IPS-15b (cell line): ENCODE measurements around the gene ENO4.
A peak's percentile ranks its signal among the peaks of the same experiment; 100 is the strongest.

Experiments
- H3K27me3 ChIP-seq: one replicate; pipeline ENCODE4 v1.6.1; 2013; ENCODE audit warnings: low read length; ENCODE audit not compliant: control insufficient read depth, insufficient read depth
- H3K36me3 ChIP-seq: one replicate; pipeline ENCODE4 v1.6.1; 2013; ENCODE audit warnings: low read length; ENCODE audit not compliant: control insufficient read depth, insufficient read depth
- H3K4me1 ChIP-seq: one replicate; pipeline ENCODE4 v1.6.1; 2013; ENCODE audit warnings: mild to moderate bottlenecking, low read length; ENCODE audit not compliant: control insufficient read depth, insufficient read depth
- H3K4me3 ChIP-seq: one replicate; pipeline ENCODE4 v1.5.1; 2013; ENCODE audit warnings: low read depth, low read length
- H3K9ac ChIP-seq: one replicate; pipeline ENCODE4 v1.6.1; 2013; ENCODE audit warnings: low read depth, mild to moderate bottlenecking, low read length
- H3K9me3 ChIP-seq: one replicate; pipeline ENCODE4 v1.6.1; 2013; ENCODE audit warnings: mild to moderate bottlenecking, low read length; ENCODE audit not compliant: control insufficient read depth, insufficient read depth

The ENO4 gene

GRCh38 chr10:116833986-116834985 lies 15.0 kb upstream of the ENO4 start:
- Histone ChIP-seq H3K9ac (no peak overlapping the region), H3K27me3 (no peaks in the 10 kb centered on the region), H3K4me1 (peaks cover 40% of the 10 kb centered on the region), H3K9me3 (no peaks in the 10 kb centered on the region), H3K4me3 (no peak overlapping the region), H3K36me3 (no peaks in the 10 kb centered on the region)

DNA sequence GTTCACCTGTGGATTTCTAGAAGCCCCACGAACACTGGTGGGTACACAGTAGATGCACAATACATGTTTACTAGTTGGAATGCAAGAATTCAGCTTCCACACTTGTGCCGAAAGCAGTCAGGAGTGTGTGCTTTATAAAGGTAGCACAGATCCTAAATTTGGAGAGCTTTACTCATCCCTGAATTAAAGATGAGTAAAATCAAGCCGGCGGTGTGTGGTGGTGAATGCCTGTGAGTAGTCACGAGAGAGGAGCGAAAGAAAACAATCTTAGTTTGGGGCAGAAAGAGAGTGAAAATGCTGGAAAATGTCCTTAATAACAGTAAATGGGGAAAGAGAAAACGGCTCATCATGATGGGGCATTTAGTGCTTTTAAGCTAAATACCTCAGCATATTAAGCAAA lies 13.6 kb upstream of the ENO4 start:
- no peaks in the 10 kb centered on the region for H3K9me3 ChIP-seq
- H3K4me1 ChIP-seq, result peaks cover 49% of the 10 kb centered on the region
- no peak overlapping the region for H3K4me3 ChIP-seq
- no peak overlapping the region for H3K9ac ChIP-seq
- H3K27me3 ChIP-seq, result no peaks in the 10 kb centered on the region
- H3K36me3 ChIP-seq, result no peaks in the 10 kb centered on the region

DNA sequence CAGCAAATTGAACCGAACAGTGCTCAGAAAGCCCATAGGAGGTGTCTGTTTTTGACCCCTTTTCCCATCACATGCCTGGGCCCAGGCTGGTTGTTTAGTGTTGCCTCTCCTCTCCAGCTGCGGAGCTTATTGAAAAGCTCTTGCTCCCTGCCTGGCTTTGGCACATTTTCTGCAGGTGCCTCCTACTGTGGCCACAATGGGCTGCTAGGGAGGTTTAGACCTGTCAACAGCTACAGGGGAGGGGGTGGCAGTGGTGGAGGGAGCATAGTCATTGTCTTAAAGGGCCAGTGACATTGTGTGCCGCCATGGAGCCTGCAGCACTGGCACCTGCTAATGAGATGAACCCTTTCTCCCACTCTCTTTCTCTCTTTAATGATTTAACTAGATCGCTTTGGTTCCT lies 13.2 kb upstream of the ENO4 start:
- peaks cover 49% of the 10 kb centered on the region for H3K4me1 ChIP-seq
- no peaks in the 10 kb centered on the region for H3K9me3 ChIP-seq
- no peak overlapping the region for H3K9ac ChIP-seq
- H3K27me3 ChIP-seq, result no peaks in the 10 kb centered on the region
- H3K36me3 ChIP-seq, result no peaks in the 10 kb centered on the region
- no peak overlapping the region for H3K4me3 ChIP-seq

- peaks cover 49% of the 10 kb centered on the region for H3K4me1 ChIP-seq
- no peak overlapping the region for H3K9ac ChIP-seq
- H3K4me3 ChIP-seq, result no peak overlapping the region
- H3K9me3 ChIP-seq, result no peaks in the 10 kb centered on the region
- H3K36me3 ChIP-seq, result no peaks in the 10 kb centered on the region
- no peaks in the 10 kb centered on the region for H3K27me3 ChIP-seq
Observed at GRCh38 chr10:116836902-116837523, 12.3 kb upstream of the ENO4 start.

DNA sequence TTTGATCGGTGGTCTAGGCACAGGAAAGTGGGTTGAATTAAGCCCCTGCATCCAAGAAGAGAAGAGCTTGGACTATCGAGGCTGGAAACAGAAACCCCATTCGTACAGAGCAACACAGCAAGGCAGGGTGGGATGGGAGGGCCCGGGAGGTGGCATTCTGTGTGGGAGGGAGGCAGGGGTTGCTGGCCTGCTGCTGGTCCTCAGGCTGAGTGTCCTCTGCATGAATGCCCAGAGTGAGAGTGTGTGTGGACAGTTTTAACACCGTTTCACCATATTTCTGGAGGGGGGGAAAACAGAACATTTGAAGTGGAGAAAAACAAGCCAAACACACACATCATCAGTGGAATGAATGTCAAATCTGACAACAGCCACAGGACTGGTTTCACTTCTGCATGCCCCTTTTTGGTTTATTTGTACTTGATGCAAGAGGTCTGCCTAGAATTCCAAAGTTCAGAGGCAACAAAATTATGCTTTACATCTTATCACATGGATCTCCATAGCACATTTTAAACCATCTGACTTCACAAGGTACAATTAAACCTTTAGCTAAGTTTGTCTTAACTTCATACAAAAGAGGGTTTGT lies 11.1 kb upstream of the ENO4 start:
- Histone ChIP-seq H3K9me3 (no peaks in the 10 kb centered on the region), H3K27me3 (no peaks in the 10 kb centered on the region), H3K36me3 (no peaks in the 10 kb centered on the region), H3K9ac (no peak overlapping the region), H3K4me1 (peaks cover 49% of the 10 kb centered on the region), H3K4me3 (no peak overlapping the region)

GRCh38 chr10:116840389-116841075 lies 8.8 kb upstream of the ENO4 start:
- H3K36me3 ChIP-seq, result no peaks in the 10 kb centered on the region
- H3K4me3 ChIP-seq, result no peak overlapping the region
- H3K9ac ChIP-seq, result no peak overlapping the region
- H3K9me3 ChIP-seq, result no peaks in the 10 kb centered on the region
- peaks cover 35% of the 10 kb centered on the region for H3K4me1 ChIP-seq
- no peaks in the 10 kb centered on the region for H3K27me3 ChIP-seq

GRCh38 chr10:116845823-116846222 lies 3.5 kb upstream of the ENO4 start:
- Histone ChIP-seq H3K9ac (no peak overlapping the region), H3K27me3 (peaks cover 4% of the 10 kb centered on the region), H3K4me1 (peaks cover 16% of the 10 kb centered on the region), H3K4me3 (no peak overlapping the region), H3K9me3 (no peaks in the 10 kb centered on the region), H3K36me3 (no peaks in the 10 kb centered on the region)

DNA sequence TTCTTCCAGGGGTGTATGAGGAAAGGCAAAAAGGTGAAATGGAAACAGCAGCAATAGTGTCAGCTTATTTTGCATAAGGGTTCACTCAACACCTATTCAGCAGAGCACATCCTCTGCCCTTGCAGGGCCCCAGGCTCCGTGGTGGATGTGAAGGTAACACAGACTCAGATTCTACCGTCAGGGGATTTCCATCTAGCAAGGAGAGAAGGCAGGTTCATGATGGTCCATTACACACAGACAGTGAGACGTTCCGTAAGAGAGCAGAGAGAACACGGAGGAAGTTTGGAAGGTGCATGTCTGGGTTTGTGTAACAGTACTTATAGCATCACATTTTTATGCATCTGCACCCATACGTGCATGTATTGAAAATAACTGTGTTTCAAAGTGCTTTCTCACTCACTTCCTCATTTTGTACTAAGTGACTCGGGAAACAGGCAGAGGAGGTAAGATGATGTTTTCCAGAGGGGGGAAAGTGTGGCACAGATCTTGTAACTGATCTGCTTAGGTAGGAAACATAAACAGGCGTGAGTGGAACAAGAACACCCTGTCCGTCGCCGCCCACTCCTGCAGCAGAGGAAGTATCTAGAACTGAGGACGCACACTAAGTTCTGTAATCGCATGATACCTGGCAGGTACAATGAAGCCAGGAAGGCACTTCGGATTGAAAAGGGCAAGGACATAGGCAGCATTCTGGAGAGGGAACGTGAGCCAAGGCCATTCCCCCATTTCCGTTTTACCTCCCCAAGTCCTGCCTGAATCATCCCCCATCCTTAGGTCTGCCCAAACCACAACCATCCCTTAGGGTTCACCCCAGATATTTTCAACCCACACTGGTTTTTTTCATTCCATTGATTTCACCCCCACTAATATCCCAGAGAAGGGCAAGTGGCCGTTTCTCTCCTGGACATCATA lies 1.0 kb upstream of the ENO4 start:
- H3K27me3 ChIP-seq, result peaks cover 4% of the 10 kb centered on the region
- H3K9me3 ChIP-seq, result no peaks in the 10 kb centered on the region
- H3K9ac ChIP-seq, result peak overlapping the region; percentile 82
- H3K4me1 ChIP-seq, result peaks cover 16% of the 10 kb centered on the region
- H3K4me3 ChIP-seq, result peak overlapping the region; percentile 87
- no peaks in the 10 kb centered on the region for H3K36me3 ChIP-seq

- peaks cover 16% of the 10 kb centered on the region for H3K4me1 ChIP-seq
- no peaks in the 10 kb centered on the region for H3K9me3 ChIP-seq
- no peaks in the 10 kb centered on the region for H3K36me3 ChIP-seq
- H3K27me3 ChIP-seq, result peaks cover 4% of the 10 kb centered on the region
- H3K9ac ChIP-seq, result peak overlapping the region; percentile 82
- H3K4me3 ChIP-seq, result peak overlapping the region; percentile 87
Observed at GRCh38 chr10:116848944-116849247, 403 bp upstream of the ENO4 start.

DNA sequence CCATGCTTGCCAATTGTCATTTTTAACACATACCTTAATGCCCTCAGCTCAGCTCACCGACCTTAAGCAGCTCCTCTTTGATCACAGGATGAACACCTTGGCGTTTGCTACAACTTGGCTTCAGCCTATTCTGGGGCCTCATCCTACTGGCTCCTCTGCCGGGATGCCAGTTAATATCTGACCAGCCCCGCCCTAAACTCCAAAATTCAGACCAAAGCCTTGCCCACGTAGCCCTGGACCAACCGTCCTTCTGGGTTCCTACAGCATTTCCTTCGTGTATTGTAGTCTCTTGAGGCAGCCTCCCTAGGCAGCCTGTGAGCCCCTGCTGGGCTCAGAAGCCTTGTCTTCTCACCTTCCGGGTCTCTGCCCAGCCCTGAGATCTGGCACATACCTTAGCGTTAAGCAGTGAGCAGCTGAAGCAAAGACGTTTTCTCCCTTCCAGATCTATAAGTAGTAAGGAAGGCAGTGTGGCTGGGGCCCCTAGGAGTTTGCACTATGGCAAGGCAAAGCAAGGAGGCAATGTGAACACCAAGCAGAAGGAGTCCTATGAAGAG lies 836 bp downstream of the ENO4 start:
- Histone ChIP-seq H3K36me3 (no peaks in the 10 kb centered on the region), H3K9me3 (no peaks in the 10 kb centered on the region), H3K4me1 (peaks cover 16% of the 10 kb centered on the region), H3K27me3 (peaks cover 4% of the 10 kb centered on the region), H3K9ac (peak overlapping the region; percentile 55), H3K4me3 (peak overlapping the region; percentile 87)
